Measurements from ENCODE around the gene CXXC1. TPM values are rescaled to one million over a fixed set of nuclear protein-coding genes. Genes with fewer than 3 reads are reported as not detected.

CXXC1 gene
- total RNA-seq, 2 donors from 2014 or later = 93.1 to 102 TPM

DNA sequence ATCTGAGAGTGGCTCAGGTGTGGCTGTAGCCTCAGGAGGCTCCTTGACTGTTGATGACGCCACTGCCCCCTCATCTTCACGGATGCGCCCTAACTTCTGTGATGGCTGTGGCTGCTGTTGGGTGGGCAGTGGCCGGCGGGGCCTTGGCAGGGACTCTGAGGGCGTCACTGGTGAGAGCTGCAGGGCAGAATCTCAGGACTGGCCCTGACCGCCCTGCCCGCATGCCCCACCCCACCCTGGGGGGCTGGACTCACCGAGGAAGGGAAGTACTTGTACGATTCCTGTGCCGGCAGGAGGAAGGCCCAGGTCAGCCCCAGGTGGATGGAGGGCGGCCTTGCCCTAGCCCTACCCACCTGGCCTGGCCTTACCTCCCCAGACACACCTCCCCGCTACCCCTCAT lies 2.4 kb downstream of the CXXC1 start:
- TF ChIP-seq, protein P1, sequence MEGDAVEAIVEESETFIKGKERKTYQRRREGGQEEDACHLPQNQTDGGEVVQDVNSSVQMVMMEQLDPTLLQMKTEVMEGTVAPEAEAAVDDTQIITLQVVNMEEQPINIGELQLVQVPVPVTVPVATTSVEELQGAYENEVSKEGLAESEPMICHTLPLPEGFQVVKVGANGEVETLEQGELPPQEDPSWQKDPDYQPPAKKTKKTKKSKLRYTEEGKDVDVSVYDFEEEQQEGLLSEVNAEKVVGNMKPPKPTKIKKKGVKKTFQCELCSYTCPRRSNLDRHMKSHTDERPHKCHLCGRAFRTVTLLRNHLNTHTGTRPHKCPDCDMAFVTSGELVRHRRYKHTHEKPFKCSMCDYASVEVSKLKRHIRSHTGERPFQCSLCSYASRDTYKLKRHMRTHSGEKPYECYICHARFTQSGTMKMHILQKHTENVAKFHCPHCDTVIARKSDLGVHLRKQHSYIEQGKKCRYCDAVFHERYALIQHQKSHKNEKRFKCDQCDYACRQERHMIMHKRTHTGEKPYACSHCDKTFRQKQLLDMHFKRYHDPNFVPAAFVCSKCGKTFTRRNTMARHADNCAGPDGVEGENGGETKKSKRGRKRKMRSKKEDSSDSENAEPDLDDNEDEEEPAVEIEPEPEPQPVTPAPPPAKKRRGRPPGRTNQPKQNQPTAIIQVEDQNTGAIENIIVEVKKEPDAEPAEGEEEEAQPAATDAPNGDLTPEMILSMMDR (conservative IDR thresholded peaks at IDR 0.05) = no peak
- H3K4me1 ChIP-seq (ENCODE audit: control insufficient read depth, insufficient read depth, low read length) = no peaks in the 10 kb centered on the region
- peaks cover 17% of the 10 kb centered on the region for H3K36me3 ChIP-seq (ENCODE audit: control insufficient read depth, insufficient read depth, low read length)
- DNase-seq = no peak
- no peaks in the 10 kb centered on the region for H3K27me3 ChIP-seq (ENCODE audit: control insufficient read depth, insufficient read depth, low read length, poor library complexity, severe bottlenecking)
- Mint-ChIP-seq H3K36me3 (ENCODE audit: low read depth) (peaks cover 41% of the 10 kb centered on the region), H3K4me3 (no peak overlapping the region), H3K4me1 (peaks cover 22% of the 10 kb centered on the region), H3K27me3 (ENCODE audit: insufficient read depth) (no peaks in the 10 kb centered on the region), H3K27ac (no peak overlapping the region), H3K9me3 (no peaks in the 10 kb centered on the region)
- no peak overlapping the region for H3K9ac ChIP-seq (ENCODE audit: extremely low read depth, low read length, poor library complexity, severe bottlenecking)
- H3K4me3 ChIP-seq (ENCODE audit: low read length) = no peak overlapping the region
- H3K9me3 ChIP-seq (ENCODE audit: control insufficient read depth, low read length) = no peaks in the 10 kb centered on the region
- no peak overlapping the region for H3K27ac ChIP-seq (ENCODE audit: low read depth, low read length)
- WGBS, 2 experiments (ENCODE audit: insufficient coverage in 1 of 2, insufficient read length in 1 of 2) = 80 to 92% methylated on average over 1 to 13 of the region's 13 CpGs

DNA sequence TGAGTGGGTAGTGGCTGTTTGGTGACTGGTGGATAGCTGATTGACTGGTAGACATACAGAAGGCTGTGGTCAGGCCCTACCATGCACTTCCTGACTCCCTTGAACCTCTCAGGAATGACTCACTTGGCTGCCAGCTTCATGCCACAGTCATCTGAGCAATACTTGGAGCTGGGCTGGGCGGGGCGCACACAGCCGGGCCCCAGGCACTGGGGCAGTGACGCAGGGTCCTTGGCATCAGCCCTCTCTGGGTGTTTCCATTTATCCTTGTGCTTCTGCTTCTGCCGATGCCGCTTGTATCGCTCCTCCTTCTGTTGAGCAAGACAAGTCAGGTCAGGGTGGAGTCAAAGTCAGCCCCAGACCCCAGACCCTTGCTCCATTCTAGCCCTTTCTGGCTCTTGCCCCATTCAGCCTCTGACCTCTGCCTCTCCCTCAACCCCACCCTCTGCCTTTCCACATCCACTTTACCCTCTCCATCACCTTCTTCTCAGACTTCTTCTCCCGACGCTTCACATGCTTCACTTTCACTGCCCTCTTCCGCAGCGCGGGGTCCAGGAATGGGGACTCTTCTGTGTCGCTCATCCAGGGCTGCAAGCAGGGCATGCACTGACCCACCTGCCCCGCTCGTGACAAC lies 3.1 kb downstream of the CXXC1 start:
- no peak overlapping the region for H3K27ac Mint-ChIP-seq
- Histone ChIP-seq H3K4me1 (ENCODE audit: control insufficient read depth, insufficient read depth, low read length) (no peaks in the 10 kb centered on the region), H3K9ac (ENCODE audit: extremely low read depth, low read length, poor library complexity, severe bottlenecking) (no peak overlapping the region), H3K27me3 (ENCODE audit: control insufficient read depth, insufficient read depth, low read length, poor library complexity, severe bottlenecking) (no peaks in the 10 kb centered on the region), H3K36me3 (ENCODE audit: control insufficient read depth, insufficient read depth, low read length) (peaks cover 21% of the 10 kb centered on the region), H3K27ac (ENCODE audit: low read depth, low read length) (no peak overlapping the region), H3K4me3 (ENCODE audit: low read length) (no peak overlapping the region), H3K9me3 (ENCODE audit: control insufficient read depth, low read length) (peaks cover 2% of the 10 kb centered on the region)
- no peaks in the 10 kb centered on the region for H3K27me3 Mint-ChIP-seq (ENCODE audit: insufficient read depth)
- H3K4me3 Mint-ChIP-seq = no peak overlapping the region
- no peak for DNase-seq
- no peaks in the 10 kb centered on the region for H3K9me3 Mint-ChIP-seq
- 97 to 98% methylated on average over 12 to 15 of the region's 15 CpGs for WGBS, 2 experiments (ENCODE audit: insufficient coverage in 1 of 2, insufficient read length in 1 of 2)
- peaks cover 42% of the 10 kb centered on the region for H3K36me3 Mint-ChIP-seq (ENCODE audit: low read depth)
- TF ChIP-seq, protein P1 (conservative IDR thresholded peaks at IDR 0.05) = no peak
- peaks cover 23% of the 10 kb centered on the region for H3K4me1 Mint-ChIP-seq

GRCh38 chr18:50283469-50284209 lies 3.9 kb downstream of the CXXC1 start:
- 97% methylated on average over 23 to 29 of the region's 29 CpGs for WGBS, 2 experiments (ENCODE audit: insufficient coverage in 1 of 2, insufficient read length in 1 of 2)
- H3K36me3 ChIP-seq (ENCODE audit: control insufficient read depth, insufficient read depth, low read length) = peaks cover 29% of the 10 kb centered on the region
- H3K9me3 ChIP-seq (ENCODE audit: control insufficient read depth, low read length) = peaks cover 9% of the 10 kb centered on the region
- TF ChIP-seq, protein P1 (conservative IDR thresholded peaks at IDR 0.05) = no peak
- H3K4me3 ChIP-seq (ENCODE audit: low read length) = no peak overlapping the region
- no peaks in the 10 kb centered on the region for H3K4me1 ChIP-seq (ENCODE audit: control insufficient read depth, insufficient read depth, low read length)
- Mint-ChIP-seq H3K9me3 (no peaks in the 10 kb centered on the region), H3K27me3 (ENCODE audit: insufficient read depth) (no peaks in the 10 kb centered on the region), H3K36me3 (ENCODE audit: low read depth) (peaks cover 49% of the 10 kb centered on the region), H3K4me1 (peaks cover 26% of the 10 kb centered on the region), H3K4me3 (no peak overlapping the region), H3K27ac (no peak overlapping the region)
- H3K9ac ChIP-seq (ENCODE audit: extremely low read depth, low read length, poor library complexity, severe bottlenecking) = no peak overlapping the region
- no peak overlapping the region for H3K27ac ChIP-seq (ENCODE audit: low read depth, low read length)
- H3K27me3 ChIP-seq (ENCODE audit: control insufficient read depth, insufficient read depth, low read length, poor library complexity, severe bottlenecking) = no peaks in the 10 kb centered on the region
- DNase-seq = no peak

Measured in endodermal cell (in vitro differentiated cells).